ENCODE data around the gene SLC7A7. TPM values are rescaled to one million over a fixed set of nuclear protein-coding genes. Genes with fewer than 3 reads are reported as not detected.

Gene SLC7A7
- total and polyA plus RNA-seq, 7 donors: 0.93 to 2.6 (median 1.8) TPM

DNA sequence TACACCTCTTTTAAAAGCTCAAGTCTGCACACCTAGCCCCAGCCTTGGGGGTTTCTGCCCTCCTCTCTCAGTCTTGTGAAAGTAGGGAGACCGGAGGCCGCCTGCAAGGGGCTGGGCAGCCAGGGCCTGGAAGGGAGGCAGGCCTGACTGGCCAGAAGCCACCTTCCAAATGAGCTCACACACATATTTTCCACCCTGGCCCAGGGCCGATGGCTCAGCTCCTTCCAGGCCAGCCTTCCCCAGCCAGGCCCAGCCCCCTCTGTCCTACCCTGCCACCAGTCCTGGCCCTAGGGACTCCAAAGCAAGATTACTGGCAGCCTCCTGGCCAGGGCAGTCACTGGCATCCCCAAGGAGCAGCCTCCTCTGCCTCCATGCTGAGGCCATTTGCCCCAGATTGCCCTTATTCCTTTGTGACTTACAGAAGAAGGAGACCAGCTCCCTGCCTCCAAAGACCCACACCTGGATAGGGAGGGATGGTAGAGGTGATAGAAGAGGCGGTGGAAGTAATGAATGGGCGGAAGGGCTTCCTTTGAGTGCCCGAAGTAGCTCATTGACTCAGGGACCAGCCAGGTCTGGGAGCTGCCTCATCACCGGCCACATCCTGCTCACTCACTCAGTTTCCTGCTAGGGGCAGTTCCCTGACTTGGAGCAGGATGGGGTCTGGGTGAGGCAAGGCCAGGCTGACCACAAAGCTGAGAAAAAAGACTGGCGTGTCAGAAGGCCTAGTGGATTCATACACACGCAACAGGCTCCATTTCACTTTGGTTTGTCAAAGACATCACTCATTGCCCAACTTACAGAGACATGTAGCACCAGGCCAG lies 35.9 kb upstream of the SLC7A7 start:
- H3K4me1 ChIP-seq: peaks cover 50% of the 10 kb centered on the region
- H3K4me3 ChIP-seq: peak overlapping the region; percentile 11
- no peaks in the 10 kb centered on the region for H3K27me3 ChIP-seq (ENCODE audit: insufficient read depth in 3 of 3, low read length in 2 of 3)
- peak; percentile 88 to 94 for DNase-seq
- intact Hi-C loops (cut with DNase I): loop anchor here (5.0 to 10.0 kb wide), 2 partner anchors 196 to 294 kb away; no protein-coding TSS in a partner anchor
- TF ChIP-seq, protein P1, sequence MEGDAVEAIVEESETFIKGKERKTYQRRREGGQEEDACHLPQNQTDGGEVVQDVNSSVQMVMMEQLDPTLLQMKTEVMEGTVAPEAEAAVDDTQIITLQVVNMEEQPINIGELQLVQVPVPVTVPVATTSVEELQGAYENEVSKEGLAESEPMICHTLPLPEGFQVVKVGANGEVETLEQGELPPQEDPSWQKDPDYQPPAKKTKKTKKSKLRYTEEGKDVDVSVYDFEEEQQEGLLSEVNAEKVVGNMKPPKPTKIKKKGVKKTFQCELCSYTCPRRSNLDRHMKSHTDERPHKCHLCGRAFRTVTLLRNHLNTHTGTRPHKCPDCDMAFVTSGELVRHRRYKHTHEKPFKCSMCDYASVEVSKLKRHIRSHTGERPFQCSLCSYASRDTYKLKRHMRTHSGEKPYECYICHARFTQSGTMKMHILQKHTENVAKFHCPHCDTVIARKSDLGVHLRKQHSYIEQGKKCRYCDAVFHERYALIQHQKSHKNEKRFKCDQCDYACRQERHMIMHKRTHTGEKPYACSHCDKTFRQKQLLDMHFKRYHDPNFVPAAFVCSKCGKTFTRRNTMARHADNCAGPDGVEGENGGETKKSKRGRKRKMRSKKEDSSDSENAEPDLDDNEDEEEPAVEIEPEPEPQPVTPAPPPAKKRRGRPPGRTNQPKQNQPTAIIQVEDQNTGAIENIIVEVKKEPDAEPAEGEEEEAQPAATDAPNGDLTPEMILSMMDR (IDR thresholded peaks at IDR 0.05): no peak
- H3K9me3 ChIP-seq: no peaks in the 10 kb centered on the region
- 37 to 49% (median 41%) methylated on average over 9 of the region's 9 CpGs for WGBS, 3 donors
- ATAC-seq: peak; percentile 66 to 76 (median 76)
- no peaks in the 10 kb centered on the region for H3K36me3 ChIP-seq (ENCODE audit: insufficient read depth in 1 of 2, low read depth in 1 of 2)
- H3K27ac ChIP-seq: peak overlapping the region; percentile 82

DNA sequence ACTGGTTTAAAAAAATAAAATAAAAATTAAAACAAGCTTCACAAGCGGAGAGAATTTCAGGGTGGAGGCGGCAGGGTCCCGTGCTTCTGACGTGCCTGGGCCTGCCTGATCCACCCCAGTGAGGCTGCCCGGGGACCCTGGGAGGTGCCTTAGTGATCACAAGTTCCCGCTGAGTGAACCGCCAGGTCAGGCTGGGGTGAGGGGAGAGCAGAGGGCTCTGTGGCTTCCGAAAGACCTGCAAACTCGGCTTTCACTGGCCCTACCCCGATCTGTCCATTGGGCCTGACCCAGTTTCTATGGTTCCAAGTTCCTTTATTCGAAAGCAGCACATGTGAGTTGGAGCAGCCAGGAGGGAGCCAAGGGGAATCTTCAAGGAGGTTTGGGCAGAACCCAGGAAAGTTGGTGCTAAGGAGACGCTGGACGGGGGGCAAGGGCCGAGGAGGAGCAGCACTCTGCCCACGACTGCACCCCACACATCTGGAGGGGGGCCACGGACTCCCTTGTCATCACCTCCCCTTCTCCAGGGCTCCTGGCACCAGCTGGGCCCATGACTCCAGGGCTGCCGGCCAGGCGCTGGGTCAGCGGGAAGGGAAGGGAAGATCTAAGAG lies 34.1 kb upstream of the SLC7A7 start:
- WGBS, 3 donors: 20 to 33% (median 21%) methylated on average over 16 to 19 of the region's 19 CpGs
- ATAC-seq: peak; percentile 11 to 44 (median 26)
- TF ChIP-seq, protein P1 (IDR thresholded peaks at IDR 0.05): no peak
- peak; percentile 79 to 80 for DNase-seq
- peaks cover 0 to 5% of the 10 kb centered on the region in 2 donors for H3K36me3 ChIP-seq (ENCODE audit: insufficient read depth in 1 of 2, low read depth in 1 of 2)
- peaks cover 50% of the 10 kb centered on the region for H3K4me1 ChIP-seq
- peak overlapping the region; percentile 82 for H3K27ac ChIP-seq
- no peaks in the 10 kb centered on the region for H3K27me3 ChIP-seq (ENCODE audit: insufficient read depth in 3 of 3, low read length in 2 of 3)
- H3K4me3 ChIP-seq: peak overlapping the region; percentile 3
- intact Hi-C loops (cut with DNase I): loop anchor here in 1 of 2 donors (2.0 kb wide), 1 partner anchor 19 kb away; no protein-coding TSS in a partner anchor
- H3K9me3 ChIP-seq: no peaks in the 10 kb centered on the region

DNA sequence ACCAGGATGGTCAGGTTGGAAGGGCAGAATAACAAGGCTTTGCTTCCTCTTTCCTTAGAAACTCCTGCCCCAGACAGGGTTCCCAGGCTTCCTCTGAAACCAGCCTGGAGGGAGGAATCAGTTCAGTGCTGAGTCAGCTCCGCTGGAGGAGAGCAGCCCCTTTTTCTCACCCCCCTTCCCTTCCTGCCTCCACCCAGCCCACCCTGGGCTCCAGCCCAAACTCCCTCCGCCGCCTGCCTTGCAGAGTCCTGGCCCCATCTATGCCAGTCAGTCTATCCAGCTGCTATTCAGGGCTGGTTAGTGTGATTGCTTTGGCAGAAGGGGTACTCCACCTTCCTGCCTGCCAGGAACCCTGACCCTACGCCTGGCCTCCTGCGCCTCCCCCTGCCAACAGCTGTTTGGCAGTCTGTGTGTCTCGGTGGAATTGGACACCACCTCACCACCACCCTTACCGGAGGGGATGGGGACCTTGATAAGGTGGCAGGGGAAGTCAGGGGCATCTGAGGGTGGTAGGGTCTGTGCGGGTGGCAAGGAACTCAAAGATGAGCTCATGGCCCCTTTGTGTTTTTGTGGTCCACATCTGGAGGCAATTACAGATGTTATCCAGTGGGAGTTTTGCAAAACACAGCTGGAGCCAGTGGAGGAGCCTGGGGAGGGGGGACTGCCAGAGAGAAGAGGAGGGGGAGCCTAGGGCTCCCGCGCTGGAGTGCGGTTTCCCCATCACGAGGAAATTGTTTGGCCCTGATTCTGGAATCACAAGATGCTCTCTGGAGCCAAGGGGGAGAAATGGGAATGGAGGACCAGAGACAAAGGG lies 33.3 kb upstream of the SLC7A7 start:
- DNase-seq: peak; percentile 85 to 86
- intact Hi-C loops (cut with DNase I): loop anchor here in 1 of 2 donors (2.0 kb wide), 1 partner anchor 18 kb away; no protein-coding TSS in a partner anchor
- peak; percentile 35 to 47 (median 43) for ATAC-seq
- TF ChIP-seq, protein P1 (IDR thresholded peaks at IDR 0.05): no peak
- Histone ChIP-seq H3K36me3 (ENCODE audit: insufficient read depth in 1 of 2, low read depth in 1 of 2) (peaks cover 0 to 8% of the 10 kb centered on the region in 2 donors), H3K27me3 (ENCODE audit: insufficient read depth in 3 of 3, low read length in 2 of 3) (no peaks in the 10 kb centered on the region), H3K27ac (peak overlapping the region; percentile 82), H3K4me1 (peaks cover 50% of the 10 kb centered on the region), H3K9me3 (no peaks in the 10 kb centered on the region), H3K4me3 (peak overlapping the region; percentile 18)
- WGBS, 3 donors: 4 to 7% (median 4%) methylated on average over 12 of the region's 12 CpGs

DNA sequence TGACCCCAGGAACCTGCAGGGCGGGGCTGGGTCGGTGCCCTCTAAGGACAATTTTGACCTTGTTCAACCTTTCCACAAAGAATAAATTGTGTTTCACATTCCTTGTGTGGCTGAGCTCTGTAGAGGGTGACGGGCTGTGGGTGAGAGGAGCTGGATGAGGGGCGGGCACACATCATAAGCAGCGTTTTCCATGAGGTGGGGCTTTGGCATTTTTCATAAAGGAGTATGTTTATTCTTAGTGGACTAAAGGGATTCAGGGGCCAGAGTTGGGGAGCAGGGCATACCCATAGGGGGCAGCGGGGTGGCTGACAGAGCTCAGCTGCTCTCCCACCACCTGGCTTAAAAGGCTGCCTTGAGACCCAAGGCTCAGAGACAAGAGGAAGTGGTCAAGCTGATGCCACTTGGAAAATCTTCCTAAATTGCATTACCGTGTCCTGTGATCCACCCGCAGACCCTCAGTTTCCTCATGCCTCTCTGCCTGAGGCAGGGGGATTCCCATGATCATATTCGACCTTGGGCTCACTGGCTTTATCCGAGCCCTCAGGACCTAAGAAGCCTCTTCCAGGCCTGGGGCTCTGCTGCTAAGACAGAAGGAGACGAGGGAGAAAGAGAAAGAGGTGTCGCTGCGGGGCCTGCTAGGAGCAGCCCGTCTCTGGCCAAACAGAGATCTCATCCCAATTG lies 32.6 kb upstream of the SLC7A7 start:
- H3K9me3 ChIP-seq: no peaks in the 10 kb centered on the region
- no peak for ATAC-seq
- WGBS, 3 donors: 45 to 52% (median 51%) methylated on average over 14 of the region's 14 CpGs
- DNase-seq: no peak
- H3K4me3 ChIP-seq: peak overlapping the region; percentile 18
- H3K36me3 ChIP-seq (ENCODE audit: insufficient read depth in 1 of 2, low read depth in 1 of 2): peaks cover 0 to 8% of the 10 kb centered on the region in 2 donors
- peak overlapping the region; percentile 82 for H3K27ac ChIP-seq
- intact Hi-C loops (cut with DNase I): loop anchor here in 1 of 2 donors (2.0 kb wide), 1 partner anchor 17 kb away; no protein-coding TSS in a partner anchor
- peaks cover 43% of the 10 kb centered on the region for H3K4me1 ChIP-seq
- H3K27me3 ChIP-seq (ENCODE audit: insufficient read depth in 3 of 3, low read length in 2 of 3): no peaks in the 10 kb centered on the region
- TF ChIP-seq, protein P1 (IDR thresholded peaks at IDR 0.05): no peak

All from psoas muscle (tissue), 8 donors.